Glutamatergic neuron (in vitro differentiated cells): ENCODE data around the gene BID. TPM values are rescaled to one million over a fixed set of nuclear protein-coding genes. Genes with fewer than 3 reads are reported as not detected.

Experiments
- DNase-seq: peaks from one replicate; pipeline ENCODE4 v3.0.0; 2022
- H3K27ac Mint-ChIP-seq: one replicate; pipeline ENCODE4 v1.8.0; 2020; ENCODE audit warnings: mild to moderate bottlenecking, mixed read lengths, inconsistent platforms; ENCODE audit not compliant: unreplicated experiment
- H3K27me3 Mint-ChIP-seq: one replicate; pipeline ENCODE4 v1.8.0; 2020; ENCODE audit warnings: mild to moderate bottlenecking, moderate library complexity, mixed read lengths, inconsistent platforms; ENCODE audit not compliant: unreplicated experiment
- H3K36me3 Mint-ChIP-seq: one replicate; pipeline ENCODE4 v1.8.0; 2020; ENCODE audit warnings: mild to moderate bottlenecking, mixed read lengths, inconsistent platforms; ENCODE audit not compliant: unreplicated experiment
- H3K4me1 Mint-ChIP-seq: one replicate; pipeline ENCODE4 v1.8.0; 2020; ENCODE audit warnings: mild to moderate bottlenecking, low read depth, mixed read lengths, inconsistent platforms; ENCODE audit not compliant: unreplicated experiment
- H3K4me3 Mint-ChIP-seq: one replicate; pipeline ENCODE4 v1.8.0; 2020; ENCODE audit warnings: mild to moderate bottlenecking, mixed read lengths, inconsistent platforms; ENCODE audit not compliant: unreplicated experiment
- H3K9me3 Mint-ChIP-seq: one replicate; pipeline ENCODE4 v1.8.0; 2020; ENCODE audit warnings: mild to moderate bottlenecking, moderate library complexity, mixed read lengths, inconsistent platforms; ENCODE audit not compliant: unreplicated experiment
- total RNA-seq: library from RNA; stranded (reverse); fragmentation: NEBNext Ultra II Directional; extraction: Animal tissue kit (Norgen Biotek cat#: 25700); gene quantifications from one replicate; pipeline ENCODE4 v1.2.1, GENCODE V29; 2021; ENCODE audit not compliant: unreplicated experiment
- TF ChIP-seq, protein P1 (sequence below): fragments of 200-600 bp; sonication (generic); IDR thresholded peaks from one replicate; pipeline ENCODE4 v1.5.0; 2021; ENCODE audit not compliant: partially characterized antibody, unreplicated experiment

The BID gene
- total RNA-seq, 1 donor from 2014 or later = 18.5 TPM

DNA sequence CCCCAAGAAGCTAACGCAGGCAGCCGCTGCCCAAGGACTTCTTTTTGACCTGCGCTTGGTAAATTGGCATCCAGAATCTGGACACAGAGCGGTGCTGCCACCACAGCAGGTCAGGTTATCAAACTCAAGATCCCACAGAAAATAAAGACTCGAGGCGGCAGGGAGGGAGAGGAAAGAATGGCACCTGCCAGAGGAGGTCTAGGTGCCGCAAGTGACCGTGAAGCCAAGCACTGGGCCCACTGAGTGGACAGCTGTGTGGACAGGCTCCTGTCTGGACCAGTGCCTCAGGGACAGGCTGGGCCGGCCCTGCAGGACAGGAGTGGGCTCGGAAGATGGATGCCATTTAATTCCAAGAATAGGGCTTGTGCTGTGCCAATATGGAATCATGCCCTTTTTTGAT is 27.4 kb downstream of the BID start:
- no peaks in the 10 kb centered on the region for H3K36me3 Mint-ChIP-seq
- no peak for DNase-seq
- no peak overlapping the region for H3K27ac Mint-ChIP-seq
- TF ChIP-seq, protein P1, sequence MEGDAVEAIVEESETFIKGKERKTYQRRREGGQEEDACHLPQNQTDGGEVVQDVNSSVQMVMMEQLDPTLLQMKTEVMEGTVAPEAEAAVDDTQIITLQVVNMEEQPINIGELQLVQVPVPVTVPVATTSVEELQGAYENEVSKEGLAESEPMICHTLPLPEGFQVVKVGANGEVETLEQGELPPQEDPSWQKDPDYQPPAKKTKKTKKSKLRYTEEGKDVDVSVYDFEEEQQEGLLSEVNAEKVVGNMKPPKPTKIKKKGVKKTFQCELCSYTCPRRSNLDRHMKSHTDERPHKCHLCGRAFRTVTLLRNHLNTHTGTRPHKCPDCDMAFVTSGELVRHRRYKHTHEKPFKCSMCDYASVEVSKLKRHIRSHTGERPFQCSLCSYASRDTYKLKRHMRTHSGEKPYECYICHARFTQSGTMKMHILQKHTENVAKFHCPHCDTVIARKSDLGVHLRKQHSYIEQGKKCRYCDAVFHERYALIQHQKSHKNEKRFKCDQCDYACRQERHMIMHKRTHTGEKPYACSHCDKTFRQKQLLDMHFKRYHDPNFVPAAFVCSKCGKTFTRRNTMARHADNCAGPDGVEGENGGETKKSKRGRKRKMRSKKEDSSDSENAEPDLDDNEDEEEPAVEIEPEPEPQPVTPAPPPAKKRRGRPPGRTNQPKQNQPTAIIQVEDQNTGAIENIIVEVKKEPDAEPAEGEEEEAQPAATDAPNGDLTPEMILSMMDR = no peak
- H3K27me3 Mint-ChIP-seq = peaks cover 5% of the 10 kb centered on the region
- H3K4me3 Mint-ChIP-seq = no peak overlapping the region
- peaks cover under 1% of the 10 kb centered on the region for H3K9me3 Mint-ChIP-seq
- H3K4me1 Mint-ChIP-seq = peaks cover 4% of the 10 kb centered on the region

DNA sequence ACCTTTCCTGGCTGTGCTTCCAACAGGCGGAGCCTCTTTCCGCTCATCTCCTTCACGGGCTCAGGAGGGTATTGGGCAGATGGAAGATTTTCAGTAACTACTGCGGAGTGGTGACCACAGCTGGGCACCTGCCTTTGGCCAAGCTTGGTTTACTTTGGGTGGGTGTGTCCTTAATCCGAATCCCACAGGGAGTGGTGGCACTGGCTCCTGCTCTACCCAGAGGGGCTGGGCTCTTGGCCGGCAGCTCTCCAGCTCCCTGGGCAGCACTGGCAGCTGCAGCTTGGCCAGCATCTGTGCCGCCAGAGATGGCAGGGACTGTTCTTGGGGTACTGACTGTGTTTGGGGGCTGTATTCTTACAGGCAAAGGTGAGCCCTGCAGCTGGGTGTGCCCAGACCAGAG is 29.8 kb downstream of the BID start:
- peaks cover 3% of the 10 kb centered on the region for H3K27me3 Mint-ChIP-seq
- no peak overlapping the region for H3K27ac Mint-ChIP-seq
- H3K9me3 Mint-ChIP-seq = peaks cover 4% of the 10 kb centered on the region
- TF ChIP-seq, protein P1 = no peak
- peaks cover 4% of the 10 kb centered on the region for H3K4me1 Mint-ChIP-seq
- H3K36me3 Mint-ChIP-seq = no peaks in the 10 kb centered on the region
- H3K4me3 Mint-ChIP-seq = no peak overlapping the region
- no peak for DNase-seq

DNA sequence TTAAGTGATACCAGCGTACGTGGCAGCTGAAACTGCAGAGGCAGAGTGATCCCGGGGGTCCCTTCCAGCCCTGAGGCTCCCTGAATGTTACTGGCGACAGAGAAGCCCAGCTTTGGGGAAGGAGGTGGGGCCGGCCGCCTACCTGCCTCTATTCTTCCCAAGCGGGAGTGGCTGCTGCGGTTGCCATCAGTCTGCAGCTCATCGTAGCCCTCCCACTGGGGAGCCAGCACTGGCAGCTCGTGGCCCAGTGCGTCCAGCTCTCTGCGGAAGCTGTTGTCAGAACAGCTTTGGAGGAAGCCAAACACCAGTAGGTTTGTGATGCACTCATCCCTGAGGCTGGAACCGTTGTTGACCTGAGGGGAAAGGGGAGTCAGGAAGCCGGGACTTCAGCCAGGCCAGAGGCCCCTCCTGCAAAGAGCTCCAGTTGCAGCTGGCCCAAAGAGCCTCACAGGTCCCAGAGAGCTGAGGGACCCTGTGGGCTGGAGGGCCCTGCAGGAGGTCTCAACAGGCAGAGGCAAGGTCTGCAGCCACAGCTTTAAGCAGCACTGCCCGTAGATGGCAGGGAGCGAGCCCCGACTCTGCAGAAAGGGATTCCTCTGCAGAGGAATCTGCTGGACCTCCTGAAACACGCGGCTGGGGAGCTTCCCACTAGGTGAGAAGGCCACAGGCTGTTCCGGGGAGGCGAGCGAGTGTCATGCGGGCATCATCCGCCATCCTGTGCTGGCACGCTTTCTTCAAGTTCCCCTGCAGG is 30.4 kb downstream of the BID start:
- Mint-ChIP-seq H3K36me3 (no peaks in the 10 kb centered on the region), H3K4me3 (no peak overlapping the region), H3K4me1 (peaks cover 4% of the 10 kb centered on the region), H3K27me3 (peaks cover 3% of the 10 kb centered on the region), H3K27ac (no peak overlapping the region), H3K9me3 (peaks cover 4% of the 10 kb centered on the region)
- TF ChIP-seq, protein P1 = no peak
- no peak for DNase-seq

DNA sequence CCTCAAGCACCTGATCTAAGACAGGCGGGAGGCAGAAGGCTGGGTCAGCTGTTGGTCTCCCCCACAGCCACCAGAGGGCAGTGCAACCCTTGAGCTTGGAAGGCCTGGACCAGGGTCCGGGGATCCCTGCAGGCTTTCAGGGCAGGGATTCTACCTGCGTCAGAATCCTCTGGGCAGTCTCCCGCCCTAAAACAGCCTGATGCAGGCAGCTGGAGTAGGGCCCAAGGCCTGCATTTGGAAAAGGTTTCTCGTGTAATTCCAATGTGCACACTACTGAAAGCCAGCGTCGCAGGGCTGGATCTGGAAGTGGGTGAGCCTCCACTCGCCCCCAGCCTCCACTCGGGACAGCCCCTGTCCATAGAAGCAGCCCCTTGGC is 31.8 kb downstream of the BID start:
- TF ChIP-seq, protein P1 = peak; percentile 80
- no peak overlapping the region for H3K4me3 Mint-ChIP-seq
- H3K36me3 Mint-ChIP-seq = no peaks in the 10 kb centered on the region
- H3K27me3 Mint-ChIP-seq = peaks cover 3% of the 10 kb centered on the region
- H3K27ac Mint-ChIP-seq = no peak overlapping the region
- peaks cover 4% of the 10 kb centered on the region for H3K9me3 Mint-ChIP-seq
- H3K4me1 Mint-ChIP-seq = peaks cover 4% of the 10 kb centered on the region
- DNase-seq = peak; percentile 89

DNA sequence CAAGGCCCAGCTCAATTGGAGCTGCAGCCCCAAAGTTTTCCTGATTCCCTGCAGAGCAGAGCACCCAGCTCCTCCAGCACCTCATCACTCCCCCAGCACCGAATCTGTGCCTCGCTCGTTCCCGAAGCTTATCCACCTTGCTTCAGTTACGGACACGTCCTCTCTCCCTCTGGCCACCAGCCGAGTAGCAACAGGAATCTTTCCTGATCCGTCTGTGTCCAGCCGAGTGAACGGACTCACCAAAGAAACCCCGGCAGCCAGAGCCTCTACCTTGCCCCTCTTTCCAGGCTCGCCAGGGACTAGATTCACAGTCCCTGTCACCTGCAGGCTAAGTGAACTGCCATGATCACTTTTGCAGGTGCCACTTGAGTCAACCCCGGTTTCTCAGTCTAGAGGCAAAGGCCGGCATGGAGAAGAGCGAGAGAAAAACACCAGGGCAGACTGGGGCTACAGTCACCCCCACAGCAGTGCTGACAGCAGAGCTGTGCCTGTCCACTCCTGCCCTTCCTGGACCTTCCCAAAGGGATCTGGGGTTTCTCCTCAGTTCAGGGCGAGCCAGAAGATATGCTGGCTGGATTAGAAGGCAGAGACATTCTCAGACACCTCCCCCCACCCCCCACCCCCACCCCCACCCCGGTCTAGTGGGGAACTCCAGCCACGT is 32.3 kb downstream of the BID start:
- no peak for DNase-seq
- Mint-ChIP-seq H3K4me3 (no peak overlapping the region), H3K36me3 (no peaks in the 10 kb centered on the region), H3K27me3 (peaks cover 3% of the 10 kb centered on the region), H3K9me3 (peaks cover 4% of the 10 kb centered on the region), H3K27ac (no peak overlapping the region), H3K4me1 (peaks cover 4% of the 10 kb centered on the region)
- TF ChIP-seq, protein P1 = no peak
